ENCODE results near the gene PFN4.

GRCh38 chr2:24075915-24076848, 47.0 kb downstream of the PFN4 start, which contains the start of gene SF3B6:
- TF ChIP-seq CTCF (IDR thresholded peaks at IDR 0.05), result no peak
- TF ChIP-seq POLR2A (IDR thresholded peaks at IDR 0.05), result peak; percentile 12 to 76

Data from adrenal gland (tissue), 5 donors.